NCI-H1436 (cell line): ENCODE results near the gene WDFY3.

Source experiments
- DNase-seq: peaks from one replicate; lab custom pipeline; 2025; lab: John Stamatoyannopoulos, UW

WDFY3 gene

GRCh38 chr4:84790769-84791565 is 175.5 kb downstream of the WDFY3 start:
- DNase-seq = no peak

GRCh38 chr4:84786478-84786877 is 180.0 kb downstream of the WDFY3 start:
- no peak for DNase-seq

DNA sequence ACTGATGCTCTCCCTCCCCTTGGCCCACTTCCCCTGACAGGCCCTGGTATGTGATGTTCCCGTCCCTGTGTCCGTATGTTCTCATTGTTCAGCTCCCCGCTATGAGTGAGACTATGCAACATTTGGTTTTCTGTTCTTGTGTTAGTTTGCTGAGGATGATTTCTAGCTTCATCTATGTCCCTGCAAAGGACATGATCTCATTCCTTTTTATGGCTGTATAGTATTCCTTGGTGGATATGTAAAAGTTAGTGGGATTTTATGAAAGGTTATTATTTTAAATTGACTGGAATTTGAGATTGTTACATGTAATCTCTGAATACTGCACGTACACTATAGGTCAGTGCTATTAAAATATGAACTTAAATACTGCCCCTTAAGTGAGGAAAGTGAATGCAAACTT is 184.0 kb downstream of the WDFY3 start:
- DNase-seq = no peak

DNA sequence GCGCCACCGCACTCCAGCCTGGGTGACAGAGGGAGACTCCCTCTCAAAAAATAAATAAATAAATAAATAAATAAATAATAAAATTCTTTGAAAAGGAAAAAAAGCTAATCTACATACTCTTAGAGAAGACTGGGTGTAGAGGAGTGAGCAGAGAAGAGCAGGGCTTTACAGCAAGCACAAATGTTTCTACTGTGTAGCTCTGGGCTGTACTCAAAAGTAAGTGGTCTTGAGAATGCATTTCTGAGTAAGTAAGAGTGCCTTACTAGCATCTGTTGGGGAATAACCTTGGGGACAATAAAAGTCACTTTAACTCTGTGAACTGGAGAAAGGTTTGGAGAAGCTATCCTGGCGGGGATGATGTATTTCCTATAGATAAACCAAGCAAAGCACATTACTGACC is 185.8 kb downstream of the WDFY3 start:
- no peak for DNase-seq

DNA sequence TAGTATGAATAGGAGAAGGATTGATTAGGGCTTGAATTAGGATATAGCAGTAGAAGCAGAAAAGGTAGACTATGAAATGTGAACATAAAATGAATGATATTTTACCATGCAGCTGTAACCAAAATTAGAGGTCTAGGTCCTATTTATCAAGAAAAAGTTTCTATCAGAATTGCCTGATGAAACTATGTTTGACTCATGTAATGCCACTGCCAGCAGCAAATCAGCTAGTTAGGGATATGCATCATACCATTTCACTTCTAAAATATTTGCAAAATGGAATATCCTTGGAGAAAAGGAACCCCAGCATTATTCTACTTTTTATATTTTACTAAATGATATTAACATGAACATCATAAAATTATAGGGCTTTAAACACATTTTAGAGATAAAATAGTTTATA is 188.4 kb downstream of the WDFY3 start:
- no peak for DNase-seq

DNA sequence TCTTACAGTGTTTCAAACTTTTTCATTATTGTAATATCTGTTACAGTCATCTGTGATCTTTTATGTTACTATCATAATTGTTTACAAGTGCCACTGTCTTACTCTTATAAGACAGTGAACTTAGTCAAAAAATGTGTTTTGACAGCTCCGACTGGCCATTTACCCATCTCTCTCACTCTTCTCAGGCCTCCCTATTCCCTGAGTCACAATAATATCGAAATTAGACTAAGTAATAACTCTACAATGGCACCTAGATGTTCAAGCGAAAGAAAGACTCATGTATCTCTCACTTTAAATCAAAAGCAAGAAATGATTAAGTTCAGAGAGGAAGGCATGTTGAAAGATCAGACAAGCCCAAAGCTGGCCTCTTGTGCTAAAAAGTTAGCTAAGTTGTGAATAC is 199.3 kb downstream of the WDFY3 start:
- DNase-seq = no peak

DNA sequence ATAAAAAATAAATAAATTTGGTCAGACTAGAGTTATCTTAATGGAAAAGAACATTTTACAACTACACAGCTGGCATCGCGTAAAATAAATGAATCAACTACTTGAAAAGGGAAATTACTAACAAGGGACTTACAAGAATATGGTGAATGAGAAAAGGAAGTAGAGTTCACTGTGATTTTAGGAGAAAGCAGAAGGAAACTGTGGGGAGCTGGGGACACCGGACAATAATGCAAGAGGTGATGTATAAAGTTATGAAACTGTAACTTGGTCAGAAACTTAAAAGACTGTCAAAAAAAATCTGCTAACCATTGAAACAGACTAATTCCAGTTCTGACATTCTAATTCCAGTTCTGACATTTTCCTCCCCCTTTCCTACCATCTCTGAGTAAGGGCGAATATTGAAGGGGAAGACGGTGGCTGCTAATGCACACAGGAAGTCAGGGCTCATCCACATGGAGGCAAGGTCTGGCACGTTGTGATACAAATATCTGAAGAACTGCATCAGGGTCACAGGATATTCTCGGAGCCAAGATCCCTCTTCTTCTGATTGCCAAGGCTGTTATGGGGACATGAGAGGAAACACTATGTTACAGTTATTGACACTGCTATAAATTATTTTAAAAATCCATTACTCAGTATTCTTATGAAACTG is 213.0 kb downstream of the WDFY3 start:
- no peak for DNase-seq

- DNase-seq = no peak
These were observed 214.8 kb downstream of the WDFY3 start for GRCh38 chr4:84751707-84752106.

DNA sequence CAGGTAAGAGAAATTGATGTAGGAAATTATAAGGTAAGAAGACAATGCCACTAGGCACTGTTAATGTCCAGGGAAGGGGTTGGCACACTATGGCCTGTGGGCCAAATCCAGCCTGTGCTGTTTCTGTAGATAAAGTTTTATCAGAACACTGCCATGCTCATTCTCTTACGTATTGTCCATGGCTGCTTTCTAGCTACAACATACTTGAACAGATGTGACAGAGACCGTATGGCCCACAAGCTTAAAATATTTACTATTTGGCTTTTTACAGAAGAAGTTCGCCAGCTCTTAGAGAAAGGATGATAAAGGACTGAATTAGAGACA is 215.6 kb downstream of the WDFY3 start:
- no peak for DNase-seq

- DNase-seq = peak; percentile 36
These were observed 216.1 kb downstream of the WDFY3 start for GRCh38 chr4:84750260-84750959.

GRCh38 chr4:84740057-84740456 is 226.4 kb downstream of the WDFY3 start:
- DNase-seq = no peak

DNA sequence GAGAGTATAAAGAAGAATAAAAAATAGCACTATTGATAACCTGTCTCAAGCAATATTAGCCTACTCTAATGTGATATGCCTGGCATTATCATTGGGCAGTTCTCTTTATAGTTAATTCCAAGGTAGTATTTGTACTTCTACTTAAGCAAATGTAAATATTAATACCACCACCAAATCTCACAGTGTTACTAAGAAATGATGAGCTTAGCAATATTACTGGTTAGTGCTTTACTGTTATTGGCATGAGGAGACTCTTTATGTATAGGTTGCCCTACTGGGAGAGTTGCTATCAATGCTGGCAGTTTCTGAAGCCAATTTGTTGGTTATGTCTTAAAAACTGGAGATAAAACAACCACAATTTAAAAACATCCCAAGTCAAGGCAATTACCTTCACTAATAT is 227.9 kb downstream of the WDFY3 start:
- DNase-seq = no peak

- no peak for DNase-seq
These were observed 228.8 kb downstream of the WDFY3 start for GRCh38 chr4:84737656-84738055.

GRCh38 chr4:84734037-84734436 is 232.5 kb downstream of the WDFY3 start:
- no peak for DNase-seq

DNA sequence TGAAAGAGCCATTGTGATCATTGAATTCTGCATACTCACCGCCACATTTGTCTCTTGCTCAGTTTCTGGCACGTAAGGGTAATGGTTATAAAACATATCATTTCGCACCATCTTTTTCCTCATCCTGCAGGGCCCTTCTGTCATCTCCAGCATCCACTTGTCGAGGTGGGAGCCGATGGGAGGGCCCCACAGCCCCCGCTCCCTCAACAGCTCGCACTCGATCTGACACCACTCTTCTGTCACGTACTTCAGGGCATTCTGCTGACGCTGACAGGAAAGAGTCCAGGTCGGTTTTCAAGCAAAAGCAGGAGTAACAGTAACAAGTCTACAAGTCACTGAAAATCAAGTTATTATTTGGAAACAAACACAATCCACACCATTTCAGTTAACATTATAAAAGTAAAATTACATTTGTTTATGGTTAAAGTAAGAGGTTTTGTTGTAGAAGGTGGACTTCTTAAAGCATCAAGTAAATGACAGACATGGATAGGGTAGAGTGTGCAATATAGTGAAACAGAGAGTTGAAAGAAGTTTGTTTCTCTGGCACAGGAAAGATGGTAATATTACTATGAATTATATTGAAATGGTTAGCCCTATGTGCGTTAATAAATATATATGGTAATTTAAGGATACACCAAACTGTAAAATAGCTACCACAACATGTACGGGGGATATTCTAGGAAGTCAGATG is 233.0 kb downstream of the WDFY3 start:
- no peak for DNase-seq

DNA sequence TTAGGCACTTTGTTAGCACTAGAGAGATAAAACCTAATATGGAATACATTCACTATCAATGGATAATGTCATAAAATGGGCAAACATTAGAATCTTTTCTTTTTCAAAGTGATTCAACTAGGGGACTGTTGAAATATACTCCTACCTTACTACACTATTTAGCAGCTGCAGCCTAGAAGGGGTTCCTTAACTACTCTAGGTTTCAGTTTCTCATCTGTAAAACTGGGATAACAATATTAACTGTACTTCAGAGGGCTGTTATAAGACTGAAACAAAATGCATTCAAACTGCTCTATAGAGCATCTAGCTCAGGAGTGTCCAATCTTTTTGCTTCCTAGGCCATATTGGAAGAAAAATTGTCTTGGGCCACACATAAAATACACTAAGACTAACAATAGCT is 236.1 kb downstream of the WDFY3 start:
- no peak for DNase-seq

DNA sequence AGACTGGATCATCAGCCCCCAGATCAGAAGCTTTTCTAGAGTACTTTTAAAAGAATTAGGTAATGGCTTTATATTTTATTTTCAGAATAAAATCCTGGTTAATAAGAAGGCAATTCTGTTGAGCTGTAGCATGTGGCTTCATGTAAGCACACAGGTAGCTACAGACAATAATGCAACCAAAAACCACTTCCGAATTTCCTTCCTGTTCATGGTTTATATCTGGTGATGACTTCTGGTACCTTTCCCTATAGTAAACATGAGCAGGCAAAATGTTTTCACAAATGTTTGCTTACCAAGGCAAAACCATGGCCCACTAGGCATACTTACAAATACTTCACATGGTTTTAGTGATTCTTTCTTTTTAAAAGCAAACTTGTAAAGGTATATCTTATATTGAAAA is 239.0 kb downstream of the WDFY3 start:
- no peak for DNase-seq

GRCh38 chr4:84726356-84726755 is 240.1 kb downstream of the WDFY3 start:
- DNase-seq = no peak

GRCh38 chr4:84722720-84723119 is 243.8 kb downstream of the WDFY3 start:
- DNase-seq = no peak

- no peak for DNase-seq
These were observed 247.4 kb downstream of the WDFY3 start for GRCh38 chr4:84719115-84719514.

- DNase-seq = no peak
These were observed 247.8 kb downstream of the WDFY3 start for GRCh38 chr4:84718699-84719098.

GRCh38 chr4:84710548-84710947 is 255.9 kb downstream of the WDFY3 start:
- no peak for DNase-seq
